Spleen (tissue), 7 donors: ENCODE results near the gene ALKAL2.

Source experiments
- CTCF ChIP-seq, 11 experiments: fragments of 200-600 bp in 7 of 11; fragments of 450-650 bp in 4 of 11; sonication (generic) in 4 of 11; IDR thresholded peaks in 8 of 11; conservative IDR thresholded peaks in 3 of 11; 1 replicate in 7 of 11; 2 replicates in 4 of 11; pipeline versions ENCODE4 v1.4.0 to v1.8.0; 2016 to 2021; ENCODE audit warnings: antibody characterized with exemption in 11 of 11, inconsistent platforms in 4 of 11, mild to moderate bottlenecking in 1 of 11
- POLR2A ChIP-seq, 3 donors: fragments of 450-650 bp; IDR thresholded peaks; one replicate each; pipeline ENCODE4 v1.5.1; 2017; ENCODE audit warnings: antibody characterized with exemption in 3 of 3, mild to moderate bottlenecking in 1 of 3
- POLR2AphosphoS5 ChIP-seq, 3 donors: sonication (generic); formaldehyde crosslinking; IDR thresholded peaks; one replicate each; pipeline ENCODE4 v1.5.1; 2017; ENCODE audit warnings: antibody characterized with exemption in 3 of 3
- donor health status: DM: no; HTN: no; CAD: no; lungs with moderate emphysema.
- donor health status: DM: no; HTN: no; CAD: no.
- donor health status: DM: no; HTN: no; CAD: no.

GRCh38 chr2:270861-271260 lies 17.0 kb downstream of the ALKAL2 start:
- TF ChIP-seq CTCF (IDR thresholded peaks at IDR 0.05 in 8 of 11, conservative IDR thresholded peaks at IDR 0.05 in 3 of 11) (no peak), POLR2A (IDR thresholded peaks at IDR 0.05) (no peak), POLR2AphosphoS5 (IDR thresholded peaks at IDR 0.05) (no peak)
